GM21825 (cell line): Measurements from ENCODE around the gene IMMP2L.

Source experiments
- ATAC-seq: cut with Tn5 transposase; IDR thresholded peaks from one replicate; pipeline ENCODE4 v1.9.1; 2021; ENCODE audit warnings: mild to moderate bottlenecking, moderate library complexity; ENCODE audit not compliant: unreplicated experiment

Gene IMMP2L

DNA sequence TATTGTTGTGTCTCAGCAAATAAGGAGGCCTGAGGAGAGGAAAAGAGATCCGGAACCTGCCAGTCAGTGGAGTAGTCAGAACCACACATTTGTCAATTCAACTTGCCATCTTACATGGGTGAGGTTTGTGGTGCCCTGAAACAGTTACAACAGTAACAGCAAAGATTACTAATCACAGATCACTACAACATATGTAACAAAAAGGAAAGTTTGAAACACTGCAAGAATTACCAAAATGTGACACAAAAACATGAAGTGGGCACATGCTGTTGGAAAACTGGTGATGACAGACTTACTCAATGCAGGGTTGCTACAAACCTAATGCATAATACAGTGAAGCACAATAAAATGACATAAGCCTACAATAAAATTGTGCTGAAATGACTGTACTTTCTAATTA lies 382.0 kb downstream of the IMMP2L start:
- no peak for ATAC-seq

DNA sequence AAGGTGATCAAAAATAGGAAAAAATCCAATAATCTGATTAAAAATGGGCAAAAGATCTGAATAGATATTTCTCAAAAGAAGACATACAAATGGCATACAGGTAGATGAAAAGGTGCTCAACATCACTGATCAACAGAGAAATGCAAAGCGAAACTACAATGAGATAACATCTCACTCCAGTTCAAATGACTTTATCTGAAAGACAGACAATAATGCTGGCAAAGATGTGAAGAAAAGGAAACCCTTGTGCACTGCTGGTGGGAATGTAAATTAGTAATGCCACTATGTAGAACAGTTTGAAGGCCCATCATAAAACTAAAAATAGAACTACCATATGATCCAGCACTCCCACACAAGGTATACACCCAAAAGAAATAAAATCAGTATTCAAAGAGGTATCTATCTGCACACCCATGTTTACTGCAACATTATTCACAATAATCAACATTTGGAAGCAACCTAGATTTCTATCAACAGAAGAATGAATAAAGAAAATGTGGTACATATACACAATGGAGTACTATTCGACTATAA lies 386.3 kb downstream of the IMMP2L start:
- ATAC-seq, result no peak

DNA sequence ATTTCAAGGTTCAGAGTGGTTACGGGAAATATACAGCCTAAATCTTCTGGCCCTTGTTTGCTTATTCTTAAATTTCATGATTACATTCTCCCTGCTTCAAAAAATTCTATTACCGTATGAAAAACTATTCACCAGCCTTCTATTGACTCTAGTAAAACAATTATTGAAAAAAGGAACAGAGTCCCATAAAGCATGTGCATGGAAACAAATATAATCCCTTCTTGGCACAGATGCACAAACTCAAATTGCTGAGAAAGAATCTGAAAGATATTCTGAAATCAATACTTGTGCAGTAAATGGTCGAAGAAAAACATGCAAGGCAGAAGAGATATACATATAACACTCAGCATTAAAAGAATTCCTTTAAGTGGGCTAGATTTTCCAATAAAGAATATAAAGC lies 387.8 kb downstream of the IMMP2L start:
- no peak for ATAC-seq

DNA sequence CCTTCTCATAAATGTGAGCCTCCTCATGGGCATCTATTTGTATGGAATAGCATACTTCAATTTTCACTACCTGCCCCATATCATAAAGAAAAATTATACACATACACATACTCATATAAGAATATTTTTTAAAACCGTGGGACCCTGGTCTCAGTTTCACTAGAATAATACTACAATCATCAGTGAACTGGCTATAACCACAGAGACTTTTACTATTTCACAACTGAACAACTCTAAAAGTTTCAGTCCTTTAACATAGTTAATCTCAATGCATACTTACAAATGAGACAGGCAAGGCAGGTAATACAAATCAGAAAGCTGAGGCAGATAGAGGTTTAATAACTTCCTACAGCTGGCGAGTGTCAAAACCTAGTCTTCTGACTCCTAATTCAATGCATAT lies 388.3 kb downstream of the IMMP2L start:
- no peak for ATAC-seq

DNA sequence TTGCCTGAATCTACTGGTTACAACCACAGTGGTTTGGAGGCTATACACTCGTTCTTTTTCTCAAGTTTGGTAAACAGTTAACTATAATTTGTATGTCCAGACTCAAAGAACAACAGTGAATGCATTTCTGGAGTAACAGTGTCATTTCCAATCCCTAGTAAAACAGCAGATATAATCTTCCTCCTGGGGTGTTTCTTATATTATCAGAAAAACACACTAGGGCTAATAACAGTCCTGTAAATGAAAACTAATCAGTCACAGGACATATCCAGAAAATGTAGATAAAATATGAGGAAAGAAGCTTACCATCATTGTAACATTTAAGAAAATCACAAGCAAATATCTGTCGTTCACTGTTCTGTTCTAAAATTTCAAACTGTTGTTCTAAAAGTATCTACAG lies 388.8 kb downstream of the IMMP2L start:
- ATAC-seq, result no peak

DNA sequence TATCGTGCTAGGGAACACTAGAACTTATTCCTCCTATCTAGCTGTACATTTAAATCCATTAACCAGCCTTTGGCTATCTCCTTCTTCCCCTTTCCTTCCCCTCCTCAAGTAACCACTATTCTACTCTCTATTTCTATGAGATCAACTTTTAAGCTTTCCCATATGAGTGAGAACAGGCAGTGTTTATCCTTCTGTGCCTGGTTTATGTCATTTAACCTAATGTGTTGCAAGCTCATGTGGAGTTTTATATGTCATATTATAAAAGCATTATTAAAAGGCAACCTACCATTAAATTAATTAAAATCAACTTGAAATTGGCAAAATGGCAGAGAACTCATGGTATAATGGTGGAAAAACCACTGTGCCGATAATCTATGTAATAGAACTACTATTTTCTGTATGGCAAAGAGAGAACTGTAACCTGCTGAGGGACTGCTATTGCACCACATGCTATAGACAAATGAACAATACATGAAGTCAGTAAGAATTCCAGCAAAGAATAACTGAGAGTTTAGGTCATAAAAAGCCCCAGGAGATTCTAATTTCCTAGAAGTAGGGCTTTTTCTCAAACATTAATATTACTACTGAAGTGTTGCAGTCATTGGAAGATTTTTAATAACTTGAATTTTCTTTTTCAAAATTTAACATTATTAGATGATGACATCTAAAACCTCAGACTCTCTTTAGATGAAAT lies 389.6 kb downstream of the IMMP2L start:
- no peak for ATAC-seq

DNA sequence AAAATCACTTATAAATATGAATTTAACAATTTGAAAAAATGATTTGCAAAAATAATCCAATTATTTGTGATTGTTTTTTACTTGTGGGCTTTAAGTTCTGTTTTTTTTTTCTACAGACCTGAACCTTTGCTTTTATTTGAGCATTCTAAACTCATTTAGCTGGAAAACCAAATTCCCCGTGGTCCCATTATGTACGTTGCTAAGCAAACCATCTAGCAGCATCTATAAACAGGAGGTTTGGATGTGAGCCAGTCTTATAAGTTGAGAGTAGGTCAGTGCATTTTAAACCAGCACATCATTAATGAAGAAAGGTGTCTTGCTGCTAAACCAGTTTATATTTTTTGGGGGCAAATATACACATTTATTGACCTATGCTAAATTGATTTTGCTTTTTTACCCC lies 394.1 kb downstream of the IMMP2L start:
- ATAC-seq, result no peak

DNA sequence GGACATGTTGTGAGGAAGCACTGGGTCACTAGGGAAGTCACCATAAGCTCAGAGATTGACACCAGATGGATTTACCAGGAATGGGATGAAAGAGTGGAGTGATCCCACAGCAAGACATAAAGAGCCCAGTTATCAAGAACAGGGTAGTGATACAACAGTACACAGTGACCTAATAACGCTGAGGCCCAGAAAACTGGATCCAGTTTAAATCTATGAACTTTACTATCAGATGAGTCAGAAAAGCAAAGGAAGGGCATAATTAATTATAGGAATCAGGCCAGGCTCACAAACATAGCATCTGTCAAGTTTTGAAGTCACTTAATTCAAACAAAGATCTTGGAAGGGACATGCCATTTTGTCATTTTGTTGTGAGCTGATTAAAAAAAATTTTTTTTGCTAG lies 397.9 kb downstream of the IMMP2L start:
- ATAC-seq, result no peak

DNA sequence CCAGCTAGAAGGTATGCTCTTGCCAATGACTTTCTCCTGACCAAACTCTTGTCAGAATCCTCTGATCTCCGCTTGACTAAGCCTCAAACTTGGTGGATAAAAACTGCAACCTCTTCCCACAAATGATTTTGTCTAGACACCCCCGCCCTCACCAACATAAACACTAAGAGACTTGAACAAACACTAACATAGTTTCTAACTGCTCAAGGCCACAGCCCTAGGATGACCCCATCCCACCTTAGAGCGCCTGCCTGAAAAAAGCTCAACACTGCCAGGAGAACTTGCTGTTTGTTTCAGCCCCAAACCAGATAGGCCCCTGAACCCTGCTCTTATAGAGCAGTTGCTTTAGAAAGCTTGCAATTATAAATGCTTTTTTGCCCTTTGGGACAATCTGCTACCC lies 399.6 kb downstream of the IMMP2L start:
- no peak for ATAC-seq

DNA sequence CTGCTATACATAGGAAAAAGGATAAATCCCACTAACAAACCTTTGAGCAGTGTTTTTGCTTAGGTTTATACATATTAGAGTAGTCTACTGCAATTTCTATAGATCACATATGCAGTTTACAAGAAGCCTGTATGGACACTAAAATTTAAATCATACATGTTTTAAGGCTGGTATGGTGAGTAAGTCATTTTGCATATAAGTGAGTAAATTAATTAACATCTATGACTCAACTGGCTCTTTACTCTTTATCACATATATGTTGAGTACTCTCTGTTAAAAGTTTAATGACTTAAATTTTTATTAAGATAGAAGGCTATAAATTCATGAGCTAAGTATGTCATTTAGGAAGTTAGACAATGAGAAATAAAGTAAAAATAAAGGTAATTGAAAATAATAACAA lies 402.0 kb downstream of the IMMP2L start:
- no peak for ATAC-seq

DNA sequence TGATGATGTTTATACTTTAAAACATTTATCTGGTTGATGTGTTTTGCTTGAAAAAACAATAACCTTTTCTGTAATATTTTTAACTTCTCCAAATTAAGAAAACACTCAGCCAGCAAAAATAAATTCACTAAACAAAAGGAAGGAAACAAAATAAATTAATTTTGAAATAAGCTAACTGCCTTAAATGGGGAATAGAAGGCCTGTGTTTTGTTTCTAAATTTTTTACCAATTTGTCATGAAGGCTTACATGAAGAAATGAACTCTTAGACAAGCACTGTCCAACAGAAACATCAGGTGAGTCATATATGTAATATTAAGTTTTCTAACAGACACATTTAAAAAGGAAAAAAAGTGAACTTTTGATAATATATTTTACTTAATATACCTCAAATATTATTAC lies 402.9 kb downstream of the IMMP2L start:
- no peak for ATAC-seq

DNA sequence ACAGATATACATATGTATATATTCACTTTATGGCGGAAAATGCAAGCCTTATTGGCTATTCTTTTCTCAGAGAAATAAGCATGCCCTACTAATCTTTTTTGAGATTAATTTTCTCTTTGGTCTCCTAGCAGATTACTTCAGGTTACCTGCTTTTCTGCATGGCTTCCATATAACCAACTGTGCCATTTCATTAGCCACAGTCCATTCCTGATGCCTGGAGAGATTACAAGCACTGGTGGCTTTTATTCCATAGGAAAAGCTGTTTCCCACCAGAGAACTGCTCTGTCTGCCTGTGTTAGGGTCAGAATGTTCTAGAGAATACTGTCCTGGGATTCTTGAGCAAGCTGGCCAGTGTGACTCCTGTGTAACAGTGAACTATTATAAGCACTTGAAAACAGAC lies 411.6 kb downstream of the IMMP2L start:
- no peak for ATAC-seq

DNA sequence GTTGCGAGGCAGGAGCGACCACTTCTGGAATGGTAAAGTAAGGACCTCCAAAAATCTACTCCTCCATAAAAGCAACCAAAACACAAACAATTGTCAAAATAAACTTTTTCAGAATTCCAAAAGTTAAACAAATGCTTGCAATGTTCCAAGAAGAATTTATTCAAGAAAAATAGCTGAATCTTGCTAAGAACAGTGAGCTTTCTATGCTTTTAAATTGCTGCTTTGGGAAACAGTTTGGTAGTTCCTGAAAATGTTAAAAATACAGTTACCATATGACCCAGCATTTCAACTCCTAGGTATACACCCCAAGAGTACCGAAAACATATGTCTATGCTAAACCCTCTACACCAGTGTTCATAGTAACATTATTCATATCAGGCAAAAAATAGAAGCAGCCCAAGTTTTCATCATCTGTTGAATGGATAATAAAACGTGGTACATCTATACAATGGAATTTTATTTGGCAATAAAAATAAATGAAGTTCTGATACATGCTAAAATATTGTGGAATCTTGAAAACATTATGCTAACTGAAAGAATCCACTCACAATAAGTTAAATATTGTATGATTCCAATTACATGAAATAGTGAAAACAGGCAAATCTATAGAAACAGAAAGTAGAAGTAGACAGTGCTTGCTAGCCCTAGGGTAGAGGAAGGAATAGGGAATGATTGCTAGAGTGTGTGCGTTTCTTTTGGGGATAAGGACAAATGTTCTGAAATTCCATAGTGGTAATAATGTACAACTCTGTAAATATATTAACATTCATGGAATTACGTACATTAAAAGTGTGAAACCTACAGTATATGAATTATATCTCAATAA lies 414.4 kb downstream of the IMMP2L start:
- no peak for ATAC-seq

DNA sequence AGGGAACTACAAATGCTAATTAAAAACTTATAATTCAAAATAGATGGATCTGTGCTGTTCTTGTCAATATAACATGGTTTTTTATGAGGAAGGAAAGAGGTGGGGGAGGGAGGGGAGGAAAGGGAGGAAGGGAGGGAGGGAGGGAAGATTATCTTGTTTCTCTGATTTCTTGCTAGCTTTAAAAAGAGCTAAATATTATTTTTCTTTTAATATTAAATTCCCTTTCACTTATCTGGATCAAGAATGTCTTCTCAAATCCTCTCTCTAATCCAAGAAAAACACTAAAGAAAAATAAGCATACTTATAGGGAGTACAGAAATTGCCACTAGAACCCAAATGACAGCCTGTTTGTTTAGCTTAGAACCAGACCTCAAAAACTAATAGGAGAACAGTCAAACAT lies 416.2 kb downstream of the IMMP2L start:
- no peak for ATAC-seq

DNA sequence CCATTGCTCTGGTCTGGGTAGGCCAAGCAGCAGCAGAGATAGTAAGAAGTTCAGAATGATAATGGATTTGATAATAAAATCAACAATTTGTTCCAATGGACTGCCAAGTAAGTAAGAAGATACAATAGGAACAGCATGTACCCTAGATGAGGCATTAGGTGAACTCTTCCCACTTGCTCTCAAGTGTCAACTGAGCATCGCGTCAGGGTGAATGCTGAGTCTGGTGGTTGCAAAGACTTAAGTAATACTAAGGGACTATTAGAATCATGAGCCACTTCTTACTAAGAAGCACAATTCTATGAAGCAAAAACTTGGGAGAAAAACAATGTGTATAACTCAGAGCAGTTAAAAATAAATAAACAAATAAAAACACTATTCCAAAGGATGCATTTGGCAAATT lies 416.8 kb downstream of the IMMP2L start:
- ATAC-seq, result no peak

DNA sequence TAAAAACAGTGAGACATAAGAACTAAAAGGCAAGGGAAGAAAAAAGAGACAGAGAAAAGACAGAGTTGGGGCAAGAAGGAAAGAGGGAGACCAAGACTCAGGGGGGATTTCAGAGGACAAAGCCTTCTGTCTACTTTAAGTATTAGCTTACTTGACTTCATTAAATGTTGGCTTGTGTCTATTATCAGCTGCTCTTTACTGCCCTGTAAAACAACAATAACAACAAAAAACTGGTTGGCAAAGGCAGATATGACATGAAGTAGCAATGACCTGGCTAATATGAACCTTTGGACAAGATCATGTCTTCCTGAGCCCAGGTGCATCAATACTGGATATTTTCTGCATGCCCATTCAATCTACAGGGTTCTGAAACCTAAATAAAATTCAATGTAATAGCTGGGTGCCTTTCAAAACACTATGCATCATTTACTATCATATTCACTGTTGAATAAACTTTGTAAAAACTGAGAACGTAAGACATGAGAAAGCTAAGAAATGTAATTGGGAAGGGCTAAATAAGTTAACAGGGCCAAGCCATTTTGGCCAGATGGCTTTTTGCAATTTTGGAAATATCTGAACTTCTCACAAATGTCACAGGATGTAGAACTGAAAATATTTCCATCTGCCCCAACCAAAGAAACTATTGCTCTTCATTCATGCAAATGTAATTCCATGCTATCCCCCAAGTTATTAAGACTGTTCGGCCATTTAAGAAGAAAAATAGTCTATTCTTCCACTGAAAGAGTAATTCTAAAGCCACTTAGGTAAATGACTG lies 422.0 kb downstream of the IMMP2L start:
- ATAC-seq, result no peak

DNA sequence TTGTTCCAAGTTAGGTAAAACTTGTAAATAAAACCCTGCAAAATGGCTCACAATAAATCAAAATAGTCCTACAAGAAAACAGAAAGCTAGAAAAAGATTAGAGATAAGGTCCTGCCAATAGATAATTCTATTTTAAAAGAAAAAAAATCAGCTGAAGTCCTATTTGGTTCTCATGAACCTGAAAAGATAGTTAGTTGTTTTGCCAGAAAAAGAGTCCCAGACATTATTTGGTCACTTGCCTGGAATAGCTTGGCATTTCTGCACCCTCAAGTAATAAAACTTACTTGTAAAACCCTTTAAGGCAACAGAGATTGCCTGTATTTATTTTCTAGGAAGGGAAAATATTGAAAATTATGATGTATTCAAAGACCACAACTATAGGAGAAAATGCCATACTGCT lies 423.7 kb downstream of the IMMP2L start:
- ATAC-seq, result no peak

DNA sequence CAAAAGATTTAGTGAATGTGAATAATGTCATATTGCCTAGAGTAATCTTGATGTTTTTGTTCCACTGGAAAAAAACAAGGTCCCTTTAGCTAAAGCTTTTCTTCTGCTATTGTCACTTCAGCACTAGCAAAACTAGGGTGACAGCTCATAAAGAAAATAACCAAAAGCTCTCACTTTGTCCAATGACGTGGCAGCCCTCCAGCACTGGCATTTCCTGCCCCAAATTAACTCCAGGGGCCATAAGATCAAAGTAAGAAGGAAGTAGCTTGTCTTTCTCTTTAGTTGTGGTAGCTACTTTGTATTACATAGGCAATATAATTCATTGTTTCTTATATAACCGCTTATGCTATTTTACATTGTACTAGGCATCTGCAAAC lies 424.1 kb downstream of the IMMP2L start:
- peak; percentile 99 for ATAC-seq

DNA sequence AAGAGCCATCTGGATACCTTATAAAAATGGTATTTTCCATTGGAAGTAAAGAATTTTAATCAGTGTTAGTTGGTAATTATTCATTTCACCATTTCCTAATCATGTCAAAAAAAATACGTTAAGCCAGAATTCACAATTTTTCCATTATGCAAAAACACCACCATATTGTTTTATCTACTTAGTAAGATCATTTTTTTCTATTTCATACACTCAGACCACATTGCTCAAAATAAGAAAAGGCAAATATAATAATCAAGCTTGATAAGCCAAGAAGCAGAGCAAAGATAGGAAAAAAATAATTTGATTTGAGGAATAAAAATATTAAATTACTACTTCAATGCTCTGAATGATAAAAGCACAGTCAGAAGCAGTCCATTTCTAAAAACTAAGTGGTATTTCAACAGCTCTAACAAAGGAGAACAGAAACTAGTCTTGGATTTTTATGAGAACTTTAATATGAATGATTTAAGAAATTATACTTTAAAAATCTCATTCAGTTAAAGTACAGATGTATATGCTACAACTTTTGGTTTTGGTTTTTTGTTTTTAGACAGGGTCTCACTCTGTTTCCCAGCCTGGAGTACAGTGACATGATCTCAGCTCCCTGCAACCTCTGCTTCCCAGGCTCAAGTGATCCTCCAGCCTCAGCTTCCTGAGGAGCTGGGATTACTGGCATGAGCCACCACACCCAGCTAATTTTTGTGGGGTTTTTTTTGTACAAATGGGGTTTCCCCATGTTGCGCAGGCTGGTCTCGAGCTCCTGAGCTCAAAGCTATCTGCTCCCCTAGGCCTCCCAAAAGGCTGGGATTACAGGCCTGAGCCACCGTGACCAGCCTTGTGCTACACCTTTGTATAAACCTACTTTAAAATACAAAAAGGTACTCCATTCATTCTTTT lies 424.7 kb downstream of the IMMP2L start:
- peak; percentile 75 for ATAC-seq

DNA sequence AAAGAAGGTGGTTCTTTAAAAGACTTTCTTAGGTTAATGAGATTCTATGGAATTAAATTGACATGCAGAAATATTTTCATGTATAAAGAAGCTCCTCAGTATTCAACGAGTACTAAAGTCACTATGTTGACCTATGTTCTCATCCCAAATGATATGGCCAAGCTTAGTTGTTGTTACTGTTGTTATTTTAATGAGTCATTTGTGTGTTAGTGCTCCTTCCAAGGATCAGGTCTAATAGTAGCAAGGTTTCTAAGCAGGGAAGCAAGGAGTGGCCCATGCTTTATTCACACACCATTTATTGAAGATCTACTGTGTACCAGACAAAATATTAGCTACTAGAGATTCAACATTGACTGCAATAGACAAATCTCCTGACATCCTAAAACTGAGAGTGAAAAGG lies 429.5 kb downstream of the IMMP2L start:
- ATAC-seq, result no peak

DNA sequence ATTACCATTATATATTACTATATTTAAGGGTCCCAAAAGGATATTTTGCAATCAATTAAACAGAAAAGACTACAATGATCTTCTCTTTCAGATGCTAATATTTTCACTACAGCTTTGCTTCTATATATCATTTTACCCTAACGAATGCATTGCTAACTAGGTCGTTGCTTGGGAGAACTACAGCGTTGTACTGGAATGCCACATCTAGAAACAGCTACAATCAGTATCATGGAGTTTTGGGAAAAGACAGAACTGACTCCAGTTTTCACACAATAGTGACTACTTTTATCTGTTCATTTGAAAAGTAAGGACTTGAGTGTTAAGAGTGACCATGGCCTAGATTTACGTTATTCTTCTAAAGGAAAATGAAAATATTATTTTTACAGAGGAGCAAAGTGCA lies 432.9 kb downstream of the IMMP2L start:
- no peak for ATAC-seq
